Body of pancreas (tissue), 4 donors: Measurements from ENCODE around the gene TMEM190.

Source experiments
- POLR2A ChIP-seq, 3 donors: fragments of 450-650 bp; IDR thresholded peaks; one replicate each; pipeline ENCODE4 v1.6.1; 2016; ENCODE audit warnings: antibody characterized with exemption in 3 of 3, mild to moderate bottlenecking in 2 of 3
- TF ChIP-seq, protein P1 (sequence below), 7 experiments: fragments of 450-650 bp in 4 of 7; fragments of 200-600 bp in 3 of 7; sonication (generic) in 3 of 7; IDR thresholded peaks; one replicate each; pipeline ENCODE4 v1.5.1; 2016 to 2019; ENCODE audit warnings: antibody characterized with exemption in 7 of 7

DNA sequence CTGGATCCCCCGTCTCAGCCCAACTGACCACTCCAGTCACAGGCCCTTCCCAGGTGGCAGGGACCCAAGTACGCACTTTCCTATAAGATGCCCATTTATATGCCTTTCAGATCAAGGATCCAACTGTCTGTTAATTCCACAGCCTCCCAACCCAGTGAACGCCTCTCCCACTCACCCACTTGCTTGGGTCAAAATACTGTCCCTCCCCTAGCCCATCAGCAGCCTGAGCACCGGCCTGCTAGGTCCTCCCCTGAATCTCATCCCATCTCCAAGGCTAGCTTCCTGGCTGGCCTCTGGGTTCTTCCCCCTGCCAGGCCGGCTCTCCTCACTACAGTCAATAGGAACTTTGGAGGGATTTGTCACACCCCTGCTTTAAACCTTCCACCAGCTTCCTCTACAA, 29.0 kb downstream of the TMEM190 start:
- TF ChIP-seq, protein P1, sequence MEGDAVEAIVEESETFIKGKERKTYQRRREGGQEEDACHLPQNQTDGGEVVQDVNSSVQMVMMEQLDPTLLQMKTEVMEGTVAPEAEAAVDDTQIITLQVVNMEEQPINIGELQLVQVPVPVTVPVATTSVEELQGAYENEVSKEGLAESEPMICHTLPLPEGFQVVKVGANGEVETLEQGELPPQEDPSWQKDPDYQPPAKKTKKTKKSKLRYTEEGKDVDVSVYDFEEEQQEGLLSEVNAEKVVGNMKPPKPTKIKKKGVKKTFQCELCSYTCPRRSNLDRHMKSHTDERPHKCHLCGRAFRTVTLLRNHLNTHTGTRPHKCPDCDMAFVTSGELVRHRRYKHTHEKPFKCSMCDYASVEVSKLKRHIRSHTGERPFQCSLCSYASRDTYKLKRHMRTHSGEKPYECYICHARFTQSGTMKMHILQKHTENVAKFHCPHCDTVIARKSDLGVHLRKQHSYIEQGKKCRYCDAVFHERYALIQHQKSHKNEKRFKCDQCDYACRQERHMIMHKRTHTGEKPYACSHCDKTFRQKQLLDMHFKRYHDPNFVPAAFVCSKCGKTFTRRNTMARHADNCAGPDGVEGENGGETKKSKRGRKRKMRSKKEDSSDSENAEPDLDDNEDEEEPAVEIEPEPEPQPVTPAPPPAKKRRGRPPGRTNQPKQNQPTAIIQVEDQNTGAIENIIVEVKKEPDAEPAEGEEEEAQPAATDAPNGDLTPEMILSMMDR (IDR thresholded peaks at IDR 0.05): no peak
- no peak for TF ChIP-seq POLR2A (IDR thresholded peaks at IDR 0.05)
